ENCODE data around the gene TNPO1.

GRCh38 chr5:72959257-72959656 is 142.8 kb downstream of the TNPO1 start:
- TF ChIP-seq CTCF (conservative IDR thresholded peaks at IDR 0.05; ENCODE audit: low read depth, low read length) (no peak), EZH2 (IDR thresholded peaks at IDR 0.05; ENCODE audit: borderline replicate concordance, low read depth, low read length, poor library complexity, severe bottlenecking) (no peak)
